SW480 (cell line): Measurements from ENCODE around the gene CTDSP2.

Source experiments
- DNase-seq: peaks from one replicate; pipeline ENCODE4 v3.0.0-alpha.2; 2016; ENCODE audit warnings: low spot score

CTDSP2 gene

GRCh38 chr12:57816001-57816854 lies 30.3 kb downstream of the CTDSP2 start:
- DNase-seq = no peak

- DNase-seq = no peak
These were observed 31.1 kb downstream of the CTDSP2 start for GRCh38 chr12:57815177-57816000.

GRCh38 chr12:57813971-57814772 lies 32.4 kb downstream of the CTDSP2 start:
- no peak for DNase-seq

- no peak for DNase-seq
These were observed 33.2 kb downstream of the CTDSP2 start for GRCh38 chr12:57813111-57813970.

DNA sequence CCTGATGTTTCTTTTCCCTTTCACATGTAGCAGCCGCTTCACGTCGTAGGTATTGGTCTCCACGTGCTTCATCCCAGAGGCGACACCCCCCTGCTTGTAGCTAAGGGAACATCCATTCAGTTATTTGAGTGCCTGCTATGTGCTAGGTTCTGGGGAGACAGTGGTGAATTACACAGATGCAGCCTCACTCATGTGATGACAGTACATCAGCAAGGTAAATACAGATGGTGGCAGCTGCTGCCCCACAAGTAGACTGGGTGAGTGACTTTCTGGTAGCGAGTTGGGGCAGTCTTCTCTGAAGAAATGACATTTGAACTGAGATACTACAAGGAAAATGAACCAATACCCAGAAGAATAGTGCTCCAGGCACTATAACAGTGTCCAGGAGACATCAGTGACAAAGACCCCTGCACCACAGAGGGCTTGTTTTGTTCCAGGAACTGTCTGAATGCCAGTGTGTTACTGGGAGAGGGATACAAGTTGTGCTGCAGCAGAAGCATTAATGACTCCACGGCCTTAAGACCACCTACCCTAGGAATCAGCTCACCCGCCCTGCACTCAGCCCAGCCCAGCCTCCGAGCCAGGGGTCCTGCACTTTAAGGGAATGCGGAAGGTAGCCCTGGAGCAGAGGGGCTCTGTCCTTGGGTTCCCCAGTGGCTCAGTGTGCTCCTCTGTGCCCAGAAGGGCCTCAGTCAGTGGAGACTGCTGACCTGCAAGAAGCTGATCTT lies 35.3 kb downstream of the CTDSP2 start:
- DNase-seq = no peak

DNA sequence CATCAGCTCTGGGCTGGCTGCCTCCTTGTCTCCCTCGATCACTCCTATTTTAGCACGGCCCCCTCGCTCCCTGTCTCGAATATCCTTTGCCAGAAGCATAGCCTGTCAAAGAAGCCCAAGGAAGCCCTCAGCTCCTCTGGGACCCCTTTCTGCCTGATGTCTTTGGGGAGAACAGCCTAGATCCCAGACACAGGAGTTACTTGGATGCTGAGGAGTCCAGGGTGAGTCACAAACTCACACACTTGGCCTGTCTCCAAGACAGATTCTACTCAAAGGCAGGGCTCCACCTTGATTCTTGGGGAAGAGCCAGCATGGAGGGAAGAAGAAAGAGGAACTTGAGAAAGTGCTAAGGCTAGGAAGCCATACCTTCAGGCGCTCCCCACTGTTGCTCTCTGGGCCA lies 36.1 kb downstream of the CTDSP2 start:
- no peak for DNase-seq

- no peak for DNase-seq
These were observed 37.1 kb downstream of the CTDSP2 start for GRCh38 chr12:57809425-57809824.

- no peak for DNase-seq
These were observed 38.2 kb downstream of the CTDSP2 start for GRCh38 chr12:57808351-57808750.

GRCh38 chr12:57807285-57807684 lies 39.2 kb downstream of the CTDSP2 start:
- no peak for DNase-seq

DNA sequence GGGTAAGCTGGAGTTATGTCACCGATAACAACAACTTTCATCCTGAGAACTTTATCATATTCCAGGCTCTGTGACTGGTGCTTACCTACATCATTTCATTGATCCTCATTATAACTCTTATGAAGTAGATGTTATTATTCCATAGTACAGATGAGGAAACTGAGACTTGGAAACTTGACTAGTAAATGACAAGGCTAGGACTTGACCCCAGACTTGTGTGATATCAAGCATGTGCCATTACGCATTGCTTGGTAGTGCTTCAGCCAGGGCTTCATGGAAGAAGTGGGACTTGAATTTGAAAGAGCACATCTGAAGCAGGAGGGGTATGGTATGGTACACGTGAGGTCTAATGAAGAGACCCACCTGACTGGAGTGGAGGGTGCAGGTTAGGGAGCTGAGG lies 39.9 kb downstream of the CTDSP2 start:
- DNase-seq = no peak

- DNase-seq = peak; percentile 35
These were observed 43.1 kb downstream of the CTDSP2 start for GRCh38 chr12:57803319-57803893.

GRCh38 chr12:57802607-57803006 lies 43.9 kb downstream of the CTDSP2 start:
- no peak for DNase-seq

DNA sequence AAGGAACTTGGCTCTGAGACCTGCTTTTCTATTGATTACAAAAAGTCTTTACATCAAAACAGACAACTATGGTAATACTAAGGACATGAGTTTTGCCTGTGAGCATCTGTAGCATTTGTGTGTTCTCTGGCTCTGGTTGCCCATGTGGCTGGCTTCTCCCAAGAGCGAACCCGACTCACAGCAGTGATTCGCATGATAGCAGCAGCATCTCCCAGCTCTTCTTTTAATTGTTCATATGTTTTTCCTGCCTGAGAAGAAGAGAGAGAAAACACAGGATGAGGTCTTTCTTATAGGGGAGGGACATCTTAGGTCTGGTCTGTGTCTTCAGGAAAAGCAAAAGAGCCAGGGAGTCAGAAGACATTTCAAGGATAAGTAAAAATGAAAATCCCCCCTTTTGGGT lies 45.6 kb downstream of the CTDSP2 start:
- DNase-seq = no peak

- no peak for DNase-seq
These were observed 48.6 kb downstream of the CTDSP2 start for GRCh38 chr12:57797933-57798332.

GRCh38 chr12:57796996-57797395 lies 49.5 kb downstream of the CTDSP2 start:
- no peak for DNase-seq

- DNase-seq = no peak
These were observed 51.2 kb downstream of the CTDSP2 start for GRCh38 chr12:57795354-57795753.

DNA sequence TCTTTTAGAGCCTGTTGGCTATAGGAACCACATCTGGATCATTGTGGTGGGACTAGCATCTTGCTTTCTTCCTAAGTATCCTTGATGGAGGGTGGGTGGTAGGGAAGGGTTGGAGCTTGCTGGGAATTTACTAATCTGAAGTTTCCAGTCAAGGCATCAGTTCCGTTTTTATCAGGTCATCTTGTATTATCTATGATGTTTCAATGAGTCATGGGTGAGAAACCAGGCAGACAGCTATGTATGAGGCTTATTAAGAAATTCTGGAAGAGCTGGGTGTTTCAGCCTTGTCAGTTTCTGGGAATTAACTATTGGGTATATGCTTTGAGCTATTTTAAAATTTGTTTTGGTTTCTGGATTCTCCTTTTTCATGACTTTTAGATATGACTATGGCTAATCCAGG lies 52.6 kb downstream of the CTDSP2 start:
- no peak for DNase-seq

GRCh38 chr12:57783861-57784260 lies 62.7 kb downstream of the CTDSP2 start:
- no peak for DNase-seq

GRCh38 chr12:57783466-57783801 lies 63.1 kb downstream of the CTDSP2 start:
- no peak for DNase-seq
